ENCODE data around the gene PEPD.

PEPD gene

GRCh38 chr19:33394723-33395560 is 126.6 kb downstream of the PEPD start:
- no peak for DNase-seq (ENCODE audit: low spot score)

- DNase-seq (ENCODE audit: low spot score): no peak
These were observed 127.4 kb downstream of the PEPD start for GRCh38 chr19:33394006-33394722.

- DNase-seq (ENCODE audit: low spot score): no peak
These were observed 128.1 kb downstream of the PEPD start for GRCh38 chr19:33393286-33394005.

GRCh38 chr19:33392341-33393285 is 129.0 kb downstream of the PEPD start:
- no peak for DNase-seq (ENCODE audit: low spot score)

GRCh38 chr19:33391631-33392249 is 129.9 kb downstream of the PEPD start:
- no peak for DNase-seq (ENCODE audit: low spot score)

- no peak for DNase-seq (ENCODE audit: low spot score)
These were observed 130.5 kb downstream of the PEPD start for GRCh38 chr19:33390908-33391630.

GRCh38 chr19:33390101-33390907 is 131.3 kb downstream of the PEPD start:
- no peak for DNase-seq (ENCODE audit: low spot score)

- no peak for DNase-seq (ENCODE audit: low spot score)
These were observed 132.0 kb downstream of the PEPD start for GRCh38 chr19:33389421-33390100.

- DNase-seq (ENCODE audit: low spot score): no peak
These were observed 132.7 kb downstream of the PEPD start for GRCh38 chr19:33388725-33389420.

- no peak for DNase-seq (ENCODE audit: low spot score)
These were observed 133.3 kb downstream of the PEPD start for GRCh38 chr19:33388231-33388724.

GRCh38 chr19:33387351-33388230 is 134.0 kb downstream of the PEPD start:
- DNase-seq (ENCODE audit: low spot score): no peak

GRCh38 chr19:33386361-33386858 is 135.2 kb downstream of the PEPD start:
- no peak for DNase-seq (ENCODE audit: low spot score)

- DNase-seq (ENCODE audit: low spot score): no peak
These were observed 135.6 kb downstream of the PEPD start for GRCh38 chr19:33385956-33386355.

- DNase-seq (ENCODE audit: low spot score): no peak
These were observed 136.6 kb downstream of the PEPD start for GRCh38 chr19:33384983-33385382.

GRCh38 chr19:33383720-33384292 is 137.8 kb downstream of the PEPD start:
- no peak for DNase-seq (ENCODE audit: low spot score)

- DNase-seq (ENCODE audit: low spot score): no peak
These were observed 138.6 kb downstream of the PEPD start for GRCh38 chr19:33382982-33383381.

GRCh38 chr19:33382006-33382405 is 139.6 kb downstream of the PEPD start:
- no peak for DNase-seq (ENCODE audit: low spot score)

All from RKO (cell line).